Activated CD4-positive, alpha-beta T cell treated with anti-CD3 and anti-CD28 coated beads, Interleukin-2, amount 50 U/mL, for 16 hours (primary cell): ENCODE measurements around the gene RAC3.

Experiments
- DNase-seq: peaks from one replicate; pipeline ENCODE4 v3.0.0-alpha.2; 2020

The RAC3 gene

GRCh38 chr17:82031303-82031884 lies at the start of gene RAC3:
TSS of gene RAC3 (plus strand) at chr17:82031678. CDS start at chr17:82031762, 84 bp downstream.
- DNase-seq = no peak

- DNase-seq = no peak
Measured at GRCh38 chr17:81983011-81983638, 48.4 kb upstream of the RAC3 start.

GRCh38 chr17:81983639-81984373 lies 47.7 kb upstream of the RAC3 start:
- DNase-seq = no peak

GRCh38 chr17:81984773-81985410 lies 46.6 kb upstream of the RAC3 start:
- no peak for DNase-seq

GRCh38 chr17:81986606-81987005 lies 44.9 kb upstream of the RAC3 start:
- no peak for DNase-seq

- no peak for DNase-seq
Measured at GRCh38 chr17:81987161-81987770, 44.2 kb upstream of the RAC3 start.

GRCh38 chr17:81990836-81991683 lies 40.4 kb upstream of the RAC3 start:
- DNase-seq = no peak

GRCh38 chr17:81991684-81992305 lies 39.7 kb upstream of the RAC3 start:
- no peak for DNase-seq

- DNase-seq = no peak
Measured at GRCh38 chr17:81992306-81993102, 39.0 kb upstream of the RAC3 start.

GRCh38 chr17:81993729-81994592 lies 37.5 kb upstream of the RAC3 start:
- no peak for DNase-seq

GRCh38 chr17:81994593-81995462 lies 36.6 kb upstream of the RAC3 start:
- no peak for DNase-seq

- DNase-seq = no peak
Measured at GRCh38 chr17:81995463-81996231, 35.8 kb upstream of the RAC3 start.

- DNase-seq = no peak
Measured at GRCh38 chr17:81996232-81996756, 35.2 kb upstream of the RAC3 start.

GRCh38 chr17:81996757-81997441 lies 34.6 kb upstream of the RAC3 start:
- DNase-seq = no peak

GRCh38 chr17:81998212-81998611 lies 33.3 kb upstream of the RAC3 start:
- no peak for DNase-seq

GRCh38 chr17:81998691-81999438 lies 32.6 kb upstream of the RAC3 start:
- DNase-seq = no peak
